ENCODE measurements around the gene ABCA9. TPM values are rescaled to one million over a fixed set of nuclear protein-coding genes. Genes with fewer than 3 reads are reported as not detected.
A peak's percentile ranks its signal among the peaks of the same experiment; 100 is the strongest.

ABCA9 gene
- polyA plus RNA-seq, 3 donors: 0.02 to 0.49 TPM; not detected in 1

- no peaks in the 10 kb centered on the region for H4K20me1 ChIP-seq (ENCODE audit: insufficient read depth, low read length)
- peak overlapping the region; percentile 50 to 81 for H3K4me3 Mint-ChIP-seq
- H3K9ac ChIP-seq (ENCODE audit: insufficient read depth, low read length, poor library complexity, severe bottlenecking): no peak overlapping the region
- peaks cover 0 to 2% (median 1%) of the 10 kb centered on the region in 7 donors for H3K9me3 Mint-ChIP-seq
- no peaks in the 10 kb centered on the region for H3K9me3 ChIP-seq (replicated peaks in 1 of 2; ENCODE audit: control insufficient read depth in 1 of 2, insufficient read depth in 1 of 2, low read length in 2 of 2)
- H3K36me3 Mint-ChIP-seq: no peaks in the 10 kb centered on the region
- TF ChIP-seq CTCF (IDR thresholded peaks at IDR 0.05): no peak
- peaks cover 0 to 5% (median 0%) of the 10 kb centered on the region in 3 donors for H3K27me3 Mint-ChIP-seq (ENCODE audit: low read depth in 3 of 3)
- peak in 1 of 3 donors; percentile 5 for DNase-seq
- H3K79me2 ChIP-seq (ENCODE audit: insufficient read depth, low read length): no peaks in the 10 kb centered on the region
- peak overlapping the region; percentile 31 for H2AFZ ChIP-seq (ENCODE audit: insufficient read depth, low read depth, low read length, poor library complexity, severe bottlenecking)
- H3K36me3 ChIP-seq (replicated peaks in 1 of 2; ENCODE audit: control insufficient read depth in 1 of 2, insufficient read depth in 2 of 2, low read length in 2 of 2): no peaks in the 10 kb centered on the region
- peaks cover 17% of the 10 kb centered on the region for H3K4me1 Mint-ChIP-seq
- H3K4me1 ChIP-seq (ENCODE audit: control insufficient read depth in 1 of 2, insufficient read depth in 2 of 2, low read length in 2 of 2): peaks cover 8 to 9% of the 10 kb centered on the region in 2 donors
- H3K27ac ChIP-seq (ENCODE audit: low read depth in 1 of 2, low read length in 2 of 2): no peak overlapping the region
- no peak overlapping the region for H3K4me3 ChIP-seq (replicated peaks in 1 of 3; ENCODE audit: low read depth in 2 of 3, low read length in 3 of 3)
- 33% methylated on average over 3 of the region's 5 CpGs for WGBS (ENCODE audit: insufficient coverage)
- H3K27ac Mint-ChIP-seq: peak overlapping the region in 1 of 7 donors; percentile 21
- intact Hi-C loops (cut with micrococcal nuclease): no loop called here
- no peaks in the 10 kb centered on the region for H3K27me3 ChIP-seq (ENCODE audit: control insufficient read depth in 2 of 2, insufficient read depth in 2 of 2, low read length in 2 of 2)
- H3K4me2 ChIP-seq (replicated peaks; ENCODE audit: extremely low read depth, low read length, poor library complexity, severe bottlenecking): peak overlapping the region; percentile 38
Measured at GRCh38 chr17:68969101-68969500, 91.6 kb downstream of the ABCA9 start.

GRCh38 chr17:68963958-68964357 is 96.8 kb downstream of the ABCA9 start:
- no peaks in the 10 kb centered on the region for H3K79me2 ChIP-seq (ENCODE audit: insufficient read depth, low read length)
- Mint-ChIP-seq H3K9me3 (peaks cover 2 to 7% (median 4%) of the 10 kb centered on the region in 7 donors), H3K4me3 (no peak overlapping the region), H3K27ac (no peak overlapping the region), H3K4me1 (peaks cover 3% of the 10 kb centered on the region), H3K27me3 (ENCODE audit: low read depth in 3 of 3) (peaks cover 0 to 3% (median 0%) of the 10 kb centered on the region in 3 donors), H3K36me3 (no peaks in the 10 kb centered on the region)
- H3K36me3 ChIP-seq (replicated peaks in 1 of 2; ENCODE audit: control insufficient read depth in 1 of 2, insufficient read depth in 2 of 2, low read length in 2 of 2): no peaks in the 10 kb centered on the region
- no peak overlapping the region for H3K4me2 ChIP-seq (replicated peaks; ENCODE audit: extremely low read depth, low read length, poor library complexity, severe bottlenecking)
- H4K20me1 ChIP-seq (ENCODE audit: insufficient read depth, low read length): no peaks in the 10 kb centered on the region
- peaks cover 0 to 2% of the 10 kb centered on the region in 2 donors for H3K9me3 ChIP-seq (replicated peaks in 1 of 2; ENCODE audit: control insufficient read depth in 1 of 2, insufficient read depth in 1 of 2, low read length in 2 of 2)
- no peak for DNase-seq
- intact Hi-C loops (cut with micrococcal nuclease): no loop called here
- no peaks in the 10 kb centered on the region for H3K27me3 ChIP-seq (ENCODE audit: control insufficient read depth in 2 of 2, insufficient read depth in 2 of 2, low read length in 2 of 2)
- 100% methylated on average over 1 of the region's 4 CpGs for WGBS (ENCODE audit: insufficient coverage)
- no peak overlapping the region for H3K27ac ChIP-seq (ENCODE audit: low read depth in 1 of 2, low read length in 2 of 2)
- H3K4me1 ChIP-seq (ENCODE audit: control insufficient read depth in 1 of 2, insufficient read depth in 2 of 2, low read length in 2 of 2): peaks cover under 1 to 2% of the 10 kb centered on the region in 2 donors
- no peak for TF ChIP-seq CTCF (IDR thresholded peaks at IDR 0.05)
- no peak overlapping the region for H3K9ac ChIP-seq (ENCODE audit: insufficient read depth, low read length, poor library complexity, severe bottlenecking)
- no peak overlapping the region for H3K4me3 ChIP-seq (replicated peaks in 1 of 3; ENCODE audit: low read depth in 2 of 3, low read length in 3 of 3)
- H2AFZ ChIP-seq (ENCODE audit: insufficient read depth, low read depth, low read length, poor library complexity, severe bottlenecking): no peak overlapping the region

Measured in CD14-positive monocyte (primary cell).